GM19328 (cell line): ENCODE results near the gene DBNL.

Experiments
- ATAC-seq: cut with Tn5 transposase; IDR thresholded peaks from one replicate; pipeline ENCODE4 v1.9.1; 2021; ENCODE audit warnings: mild to moderate bottlenecking, moderate library complexity; ENCODE audit not compliant: unreplicated experiment

The DBNL gene

GRCh38 chr7:44076101-44076895 lies 31.8 kb downstream of the DBNL start:
- ATAC-seq, result no peak

GRCh38 chr7:44077061-44077460 lies 32.6 kb downstream of the DBNL start:
- ATAC-seq, result no peak

- no peak for ATAC-seq
Measured at GRCh38 chr7:44077681-44078091, 33.2 kb downstream of the DBNL start.

- no peak for ATAC-seq
Measured at GRCh38 chr7:44078521-44078920, 34.0 kb downstream of the DBNL start.

GRCh38 chr7:44079331-44080021 lies 35.0 kb downstream of the DBNL start:
- ATAC-seq, result no peak

- ATAC-seq, result no peak
Measured at GRCh38 chr7:44080118-44080517, 35.6 kb downstream of the DBNL start.

GRCh38 chr7:44080686-44081265 lies 36.3 kb downstream of the DBNL start:
- ATAC-seq, result no peak

GRCh38 chr7:44081266-44081748 lies 36.8 kb downstream of the DBNL start:
- ATAC-seq, result no peak

GRCh38 chr7:44082541-44083207 lies 38.2 kb downstream of the DBNL start:
- ATAC-seq, result peak; percentile 89

- ATAC-seq, result no peak
Measured at GRCh38 chr7:44083796-44084195, 39.3 kb downstream of the DBNL start.

- no peak for ATAC-seq
Measured at GRCh38 chr7:44084701-44085100, 40.2 kb downstream of the DBNL start.

- ATAC-seq, result no peak
Measured at GRCh38 chr7:44085546-44085945, 41.0 kb downstream of the DBNL start.

- ATAC-seq, result no peak
Measured at GRCh38 chr7:44086627-44087026, 42.1 kb downstream of the DBNL start.

- ATAC-seq, result no peak
Measured at GRCh38 chr7:44087911-44088838, 43.7 kb downstream of the DBNL start.

- no peak for ATAC-seq
Measured at GRCh38 chr7:44093102-44093641, 48.7 kb downstream of the DBNL start.

GRCh38 chr7:44094365-44094764 lies 49.9 kb downstream of the DBNL start:
- no peak for ATAC-seq

GRCh38 chr7:44094883-44095592 lies 50.5 kb downstream of the DBNL start:
- ATAC-seq, result no peak

- ATAC-seq, result no peak
Measured at GRCh38 chr7:44095781-44096180, 51.3 kb downstream of the DBNL start.

GRCh38 chr7:44096326-44096881 lies 51.9 kb downstream of the DBNL start:
- ATAC-seq, result no peak
